ENCODE data around the gene FAM107A. TPM values are rescaled to one million over a fixed set of nuclear protein-coding genes. Genes with fewer than 3 reads are reported as not detected.
A peak's percentile ranks its signal among the peaks of the same experiment; 100 is the strongest.

Gene FAM107A
- total and polyA plus RNA-seq, 5 donors from 2014 or later: not detected

DNA sequence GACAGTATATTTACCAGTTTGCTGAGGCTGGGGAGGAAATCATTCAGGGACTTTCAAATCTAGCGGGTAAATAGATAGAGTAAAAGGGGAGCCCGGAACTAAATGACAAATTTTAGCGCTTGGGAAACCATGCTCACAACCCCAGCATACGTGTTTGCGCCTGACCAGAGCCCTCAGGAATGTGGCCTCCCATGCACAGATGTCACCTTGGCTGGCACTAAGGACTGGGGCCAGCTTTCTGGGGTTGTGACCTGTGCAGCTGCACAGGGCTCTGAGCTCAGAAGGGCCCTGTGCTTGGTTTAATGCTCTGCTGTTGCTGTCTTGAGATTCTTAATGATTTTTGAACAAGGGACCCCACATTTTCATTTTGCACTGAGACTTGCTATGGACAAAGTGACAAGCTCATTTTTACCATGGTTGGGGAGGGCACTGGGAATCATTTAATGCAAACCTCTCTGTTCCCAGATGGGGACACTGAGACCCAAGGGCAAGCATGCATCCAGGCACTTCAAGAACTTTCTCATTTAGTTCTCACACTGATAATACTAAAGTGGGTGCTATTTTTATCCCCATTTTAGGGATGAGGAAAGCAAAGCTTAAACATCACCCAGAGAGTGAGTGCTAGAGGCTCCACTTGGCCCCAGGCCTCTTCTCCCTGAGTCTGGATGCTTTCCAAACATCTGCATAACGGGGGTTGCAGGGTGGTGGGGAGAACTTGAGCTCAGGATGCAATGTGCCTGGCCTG, 44.1 kb upstream of the FAM107A start:
- H3K4me1 Mint-ChIP-seq: no peaks in the 10 kb centered on the region
- H3K27ac ChIP-seq (ENCODE audit: insufficient read depth, low read length, poor library complexity, severe bottlenecking): no peak overlapping the region
- H3K27ac Mint-ChIP-seq: no peak overlapping the region
- no peak overlapping the region for H3K4me3 Mint-ChIP-seq
- H3K27me3 Mint-ChIP-seq: peaks cover under 1% of the 10 kb centered on the region
- ATAC-seq (ENCODE audit: low read depth in 2 of 2): no peak
- no peaks in the 10 kb centered on the region for H3K27me3 ChIP-seq (ENCODE audit: control insufficient read depth, insufficient read depth, low read length)
- no peaks in the 10 kb centered on the region for H3K36me3 ChIP-seq (ENCODE audit: control insufficient read depth, insufficient read depth, low read length)
- DNase-seq: no peak
- H3K9me3 ChIP-seq (ENCODE audit: control insufficient read depth in 2 of 2, low read length in 2 of 2): no peaks in the 10 kb centered on the region
- no peaks in the 10 kb centered on the region for H3K4me1 ChIP-seq (ENCODE audit: control insufficient read depth, insufficient read depth, low read length, poor library complexity, severe bottlenecking)
- H3K4me3 ChIP-seq (ENCODE audit: low read depth, low read length): no peak overlapping the region
- H3K36me3 Mint-ChIP-seq: no peaks in the 10 kb centered on the region
- H3K9me3 Mint-ChIP-seq: peaks cover 0 to 2% (median 0%) of the 10 kb centered on the region in 7 donors

- H3K27ac ChIP-seq (ENCODE audit: insufficient read depth, low read length, poor library complexity, severe bottlenecking): no peak overlapping the region
- H3K27ac Mint-ChIP-seq: no peak overlapping the region
These were observed 43.2 kb upstream of the FAM107A start for GRCh38 chr3:58620421-58620820.

DNA sequence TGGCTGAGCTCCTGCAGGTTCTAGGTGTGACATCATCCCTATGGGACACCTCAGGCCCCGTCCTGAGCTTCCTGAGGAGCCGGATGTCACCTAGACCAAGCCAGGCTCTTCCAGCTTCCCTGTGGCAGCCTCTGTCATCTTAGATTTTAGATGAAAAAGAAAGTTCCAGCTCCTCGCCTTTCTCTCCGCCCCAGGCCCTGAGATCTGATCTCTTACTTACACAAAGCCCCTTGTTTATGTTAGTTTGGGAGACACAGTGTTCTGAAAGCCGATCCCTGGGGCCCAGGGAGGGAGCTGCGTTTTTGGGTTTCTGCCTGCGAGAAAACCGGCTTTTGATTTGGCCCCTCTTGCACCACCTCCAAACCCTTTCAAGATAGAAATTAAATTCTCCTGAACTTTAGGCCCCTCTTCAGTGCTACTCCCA, 40.2 kb upstream of the FAM107A start:
- Histone ChIP-seq H3K36me3 (ENCODE audit: control insufficient read depth, insufficient read depth, low read length) (no peaks in the 10 kb centered on the region), H3K27me3 (ENCODE audit: control insufficient read depth, insufficient read depth, low read length) (no peaks in the 10 kb centered on the region), H3K9me3 (ENCODE audit: control insufficient read depth in 2 of 2, low read length in 2 of 2) (no peaks in the 10 kb centered on the region), H3K27ac (ENCODE audit: insufficient read depth, low read length, poor library complexity, severe bottlenecking) (no peak overlapping the region), H3K4me1 (ENCODE audit: control insufficient read depth, insufficient read depth, low read length, poor library complexity, severe bottlenecking) (no peaks in the 10 kb centered on the region), H3K4me3 (ENCODE audit: low read depth, low read length) (no peak overlapping the region)
- Mint-ChIP-seq H3K4me3 (no peak overlapping the region), H3K4me1 (no peaks in the 10 kb centered on the region), H3K27me3 (peaks cover 5% of the 10 kb centered on the region), H3K36me3 (no peaks in the 10 kb centered on the region), H3K27ac (no peak overlapping the region), H3K9me3 (peaks cover 0 to 2% (median 0%) of the 10 kb centered on the region in 7 donors)
- ATAC-seq (ENCODE audit: low read depth in 2 of 2): no peak
- no peak for DNase-seq

More at GRCh38 chr3:58620421-58620820, 43.2 kb upstream of the FAM107A start:
- Histone ChIP-seq H3K36me3 (ENCODE audit: control insufficient read depth, insufficient read depth, low read length) (no peaks in the 10 kb centered on the region), H3K27me3 (ENCODE audit: control insufficient read depth, insufficient read depth, low read length) (no peaks in the 10 kb centered on the region), H3K9me3 (ENCODE audit: control insufficient read depth in 2 of 2, low read length in 2 of 2) (no peaks in the 10 kb centered on the region), H3K4me3 (ENCODE audit: low read depth, low read length) (no peak overlapping the region), H3K4me1 (ENCODE audit: control insufficient read depth, insufficient read depth, low read length, poor library complexity, severe bottlenecking) (no peaks in the 10 kb centered on the region)
- no peak overlapping the region for H3K4me3 Mint-ChIP-seq
- H3K9me3 Mint-ChIP-seq: peaks cover 0 to 2% (median 0%) of the 10 kb centered on the region in 7 donors
- no peaks in the 10 kb centered on the region for H3K4me1 Mint-ChIP-seq
- no peak for ATAC-seq (ENCODE audit: low read depth in 2 of 2)
- H3K27me3 Mint-ChIP-seq: peaks cover 5% of the 10 kb centered on the region
- no peak for DNase-seq
- no peaks in the 10 kb centered on the region for H3K36me3 Mint-ChIP-seq

DNA sequence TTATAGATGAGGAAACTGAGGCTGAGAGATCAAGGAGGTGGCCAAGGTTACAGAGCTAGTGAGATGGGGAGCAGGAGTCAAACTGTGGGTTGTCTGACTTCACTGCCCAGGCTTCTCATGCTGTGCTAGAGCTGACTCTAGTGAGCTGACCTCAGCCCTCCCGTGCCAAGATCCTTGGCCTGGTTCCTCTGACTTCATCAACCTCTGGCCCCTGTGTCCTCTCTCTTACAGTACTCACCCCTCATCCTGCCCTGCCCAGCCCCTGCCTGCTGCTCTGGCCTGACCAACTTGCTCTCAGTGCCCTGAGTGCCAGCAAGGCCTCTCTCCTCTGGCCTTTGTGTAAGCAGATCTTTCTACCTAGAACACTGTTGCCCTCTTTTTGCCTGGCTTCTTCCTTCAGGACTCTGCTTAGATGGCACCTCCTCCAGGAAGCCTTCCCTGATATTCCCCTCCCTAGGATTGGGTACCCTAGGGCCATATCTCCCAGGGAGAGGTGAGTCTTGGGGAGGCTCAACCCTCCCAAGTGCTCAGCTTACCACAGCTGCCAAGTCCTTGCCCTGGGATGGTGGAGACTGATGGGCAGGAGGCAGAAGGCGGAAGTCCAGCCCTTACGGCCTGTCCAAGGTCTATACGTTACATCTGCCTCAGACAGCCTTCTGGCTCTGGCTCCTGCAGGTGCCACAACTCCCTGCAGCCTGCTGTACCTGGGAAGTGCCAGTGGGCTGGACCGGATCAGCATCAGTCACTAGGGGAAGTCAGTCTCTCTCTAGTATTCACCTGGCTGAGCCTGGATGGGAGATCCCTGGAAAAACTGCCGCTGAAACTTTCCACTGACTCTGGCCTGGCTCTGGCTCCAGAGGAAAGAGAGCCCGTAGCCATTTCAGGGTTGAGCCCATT, 36.3 kb upstream of the FAM107A start:
- DNase-seq: no peak
- Histone ChIP-seq H3K4me1 (ENCODE audit: control insufficient read depth, insufficient read depth, low read length, poor library complexity, severe bottlenecking) (no peaks in the 10 kb centered on the region), H3K4me3 (ENCODE audit: low read depth, low read length) (no peak overlapping the region), H3K27ac (ENCODE audit: insufficient read depth, low read length, poor library complexity, severe bottlenecking) (no peak overlapping the region), H3K9me3 (ENCODE audit: control insufficient read depth in 2 of 2, low read length in 2 of 2) (no peaks in the 10 kb centered on the region), H3K36me3 (ENCODE audit: control insufficient read depth, insufficient read depth, low read length) (no peaks in the 10 kb centered on the region), H3K27me3 (ENCODE audit: control insufficient read depth, insufficient read depth, low read length) (no peaks in the 10 kb centered on the region)
- Mint-ChIP-seq H3K36me3 (no peaks in the 10 kb centered on the region), H3K4me3 (no peak overlapping the region), H3K27ac (no peak overlapping the region), H3K4me1 (no peaks in the 10 kb centered on the region), H3K27me3 (peaks cover 5% of the 10 kb centered on the region), H3K9me3 (no peaks in the 10 kb centered on the region)
- no peak for ATAC-seq (ENCODE audit: low read depth in 2 of 2)

GRCh38 chr3:58612830-58613229, 35.6 kb upstream of the FAM107A start:
- Histone ChIP-seq H3K9me3 (ENCODE audit: control insufficient read depth in 2 of 2, low read length in 2 of 2) (no peaks in the 10 kb centered on the region), H3K36me3 (ENCODE audit: control insufficient read depth, insufficient read depth, low read length) (no peaks in the 10 kb centered on the region), H3K4me3 (ENCODE audit: low read depth, low read length) (no peak overlapping the region), H3K27me3 (ENCODE audit: control insufficient read depth, insufficient read depth, low read length) (no peaks in the 10 kb centered on the region), H3K27ac (ENCODE audit: insufficient read depth, low read length, poor library complexity, severe bottlenecking) (no peak overlapping the region), H3K4me1 (ENCODE audit: control insufficient read depth, insufficient read depth, low read length, poor library complexity, severe bottlenecking) (no peaks in the 10 kb centered on the region)
- Mint-ChIP-seq H3K4me1 (no peaks in the 10 kb centered on the region), H3K27me3 (peaks cover 5% of the 10 kb centered on the region), H3K9me3 (no peaks in the 10 kb centered on the region), H3K36me3 (no peaks in the 10 kb centered on the region), H3K4me3 (no peak overlapping the region), H3K27ac (no peak overlapping the region)
- DNase-seq: no peak
- no peak for ATAC-seq (ENCODE audit: low read depth in 2 of 2)

DNA sequence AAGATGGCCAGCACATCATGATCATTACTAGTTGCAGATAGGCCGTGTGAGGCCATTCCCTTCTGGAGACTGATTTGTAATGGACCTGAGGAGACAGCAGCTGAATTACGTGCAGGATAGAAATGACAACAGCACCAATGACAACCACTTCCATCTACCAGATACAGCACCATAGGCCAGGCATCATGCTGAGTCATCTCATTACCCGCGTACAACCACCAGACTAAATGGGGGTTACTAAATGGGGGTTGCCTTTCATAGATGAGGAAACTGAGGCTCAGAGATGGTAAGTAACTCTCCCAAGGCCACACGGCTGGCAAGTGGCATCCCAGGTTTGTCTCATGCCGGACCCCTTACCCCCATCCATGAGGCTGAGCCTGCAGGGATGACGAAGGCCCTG, 32.8 kb upstream of the FAM107A start:
- H3K9me3 Mint-ChIP-seq: no peaks in the 10 kb centered on the region
- H3K9me3 ChIP-seq (ENCODE audit: control insufficient read depth in 2 of 2, low read length in 2 of 2): no peaks in the 10 kb centered on the region
- H3K27ac ChIP-seq (ENCODE audit: insufficient read depth, low read length, poor library complexity, severe bottlenecking): no peak overlapping the region
- no peak overlapping the region for H3K4me3 ChIP-seq (ENCODE audit: low read depth, low read length)
- H3K4me3 Mint-ChIP-seq: no peak overlapping the region
- H3K27ac Mint-ChIP-seq: no peak overlapping the region
- ATAC-seq (ENCODE audit: low read depth in 2 of 2) (no peak), DNase-seq (peak in 1 of 3 donors; percentile 8)
- H3K27me3 ChIP-seq (ENCODE audit: control insufficient read depth, insufficient read depth, low read length): no peaks in the 10 kb centered on the region
- no peaks in the 10 kb centered on the region for H3K4me1 ChIP-seq (ENCODE audit: control insufficient read depth, insufficient read depth, low read length, poor library complexity, severe bottlenecking)
- no peaks in the 10 kb centered on the region for H3K36me3 ChIP-seq (ENCODE audit: control insufficient read depth, insufficient read depth, low read length)
- H3K36me3 Mint-ChIP-seq: no peaks in the 10 kb centered on the region
- H3K4me1 Mint-ChIP-seq: no peaks in the 10 kb centered on the region
- peaks cover 5% of the 10 kb centered on the region for H3K27me3 Mint-ChIP-seq

DNA sequence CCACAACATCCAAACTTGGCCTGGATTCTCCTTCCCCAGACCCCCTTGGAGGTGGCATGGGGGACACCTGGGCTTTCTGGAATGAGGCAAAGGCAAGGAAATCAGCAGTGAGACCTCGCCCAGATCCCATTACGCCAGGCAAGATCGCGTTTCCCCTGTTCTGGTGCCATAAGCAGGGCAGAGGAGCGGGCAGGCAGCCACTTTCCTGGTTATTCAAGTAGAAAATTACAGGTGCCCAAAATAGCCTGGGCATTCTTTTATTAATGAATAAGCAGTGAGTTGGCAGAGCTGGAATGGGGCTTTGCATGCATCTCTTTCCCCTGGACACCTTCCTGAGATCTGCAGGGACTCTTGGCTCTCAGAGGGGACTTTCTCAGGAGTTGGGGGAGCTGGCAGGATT, 31.5 kb upstream of the FAM107A start:
- no peak overlapping the region for H3K4me3 ChIP-seq (ENCODE audit: low read depth, low read length)
- Mint-ChIP-seq H3K9me3 (no peaks in the 10 kb centered on the region), H3K27ac (no peak overlapping the region), H3K36me3 (no peaks in the 10 kb centered on the region), H3K27me3 (peaks cover 5% of the 10 kb centered on the region), H3K4me3 (no peak overlapping the region), H3K4me1 (no peaks in the 10 kb centered on the region)
- no peaks in the 10 kb centered on the region for H3K27me3 ChIP-seq (ENCODE audit: control insufficient read depth, insufficient read depth, low read length)
- H3K36me3 ChIP-seq (ENCODE audit: control insufficient read depth, insufficient read depth, low read length): no peaks in the 10 kb centered on the region
- DNase-seq (no peak), ATAC-seq (ENCODE audit: low read depth in 2 of 2) (no peak)
- no peaks in the 10 kb centered on the region for H3K4me1 ChIP-seq (ENCODE audit: control insufficient read depth, insufficient read depth, low read length, poor library complexity, severe bottlenecking)
- no peak overlapping the region for H3K27ac ChIP-seq (ENCODE audit: insufficient read depth, low read length, poor library complexity, severe bottlenecking)
- H3K9me3 ChIP-seq (ENCODE audit: control insufficient read depth in 2 of 2, low read length in 2 of 2): no peaks in the 10 kb centered on the region
